Inflammatory macrophage treated with lipopolysaccharide for 1 hour (primary cell): ENCODE results near the gene RGS3.
"Not testable (repeated sequence)": the region's sequence is repeated elsewhere in the genome, so short reads cannot be mapped to it uniquely, and the experiment has no call there.

ENCODE experiments used
- DNase-seq, 2 donors: peaks; one replicate each; pipeline ENCODE4 v3.0.0-alpha.2; 2020 to 2022

RGS3 gene

GRCh38 chr9:113463418-113464285 lies at the start of gene RGS3:
Gene RGS3, plus strand, starts transcription at chr9:113463727. Its CDS starts 76 bp downstream, at chr9:113463803.
- DNase-seq = no peak

- DNase-seq = peak; percentile 63 to 67
These were observed 47.3 kb upstream of the RGS3 start for GRCh38 chr9:113416149-113416721.

GRCh38 chr9:113417370-113417769 lies 46.2 kb upstream of the RGS3 start:
- peak; percentile 35 to 62 for DNase-seq

- no peak for DNase-seq
These were observed 41.8 kb upstream of the RGS3 start for GRCh38 chr9:113421726-113422125.

GRCh38 chr9:113425072-113425471 lies 38.5 kb upstream of the RGS3 start:
- no peak for DNase-seq

DNA sequence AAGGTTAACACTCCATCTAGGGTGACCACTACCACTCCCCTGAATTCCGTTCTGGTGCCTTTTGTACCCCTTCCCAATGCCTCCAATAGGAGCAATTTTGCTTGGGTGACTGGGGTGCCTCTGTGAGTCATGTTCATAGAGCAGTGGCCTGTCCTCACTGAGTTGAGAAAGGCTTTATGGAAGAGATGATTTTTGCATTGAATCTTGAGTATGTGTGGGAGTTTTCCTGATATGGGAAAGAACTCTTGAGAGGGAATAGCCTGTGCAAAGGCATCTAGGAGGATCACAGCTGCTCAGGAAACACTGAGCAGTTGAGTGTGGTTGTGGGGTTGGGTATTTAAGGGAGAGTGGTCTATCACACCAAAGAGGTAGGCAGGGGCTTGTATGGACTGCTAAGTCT lies 36.8 kb upstream of the RGS3 start:
- no peak for DNase-seq

- peak; percentile 39 for DNase-seq
These were observed 35.9 kb upstream of the RGS3 start for GRCh38 chr9:113427629-113428028.

DNA sequence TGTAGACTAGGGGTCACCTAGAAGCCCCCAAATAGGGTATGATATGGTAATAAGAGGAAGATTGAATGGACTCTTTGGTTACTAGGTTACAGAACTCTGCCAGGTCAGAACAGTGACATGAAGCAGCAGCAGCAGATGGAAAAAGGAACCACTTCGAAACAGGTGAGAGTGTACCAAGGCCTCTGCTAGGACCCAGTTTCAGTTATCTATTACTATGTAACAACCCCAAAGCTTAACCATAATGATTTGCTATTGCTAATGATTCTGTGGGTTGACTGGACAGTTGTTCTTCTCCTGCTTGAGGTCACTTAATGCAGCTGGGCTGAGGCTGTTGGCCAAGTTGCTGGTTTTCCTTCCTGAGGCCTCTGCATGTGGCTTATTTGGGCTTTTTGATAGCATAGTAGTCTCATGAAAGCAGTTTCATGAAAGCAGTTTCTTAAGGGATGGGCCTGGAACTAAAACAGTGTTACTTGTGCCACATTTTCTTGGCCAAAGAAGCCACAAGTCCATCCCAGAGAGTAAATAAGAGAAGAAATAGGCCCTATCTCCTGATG lies 35.4 kb upstream of the RGS3 start:
- DNase-seq = no peak

GRCh38 chr9:113431191-113431590 lies 32.3 kb upstream of the RGS3 start:
- no peak for DNase-seq

DNA sequence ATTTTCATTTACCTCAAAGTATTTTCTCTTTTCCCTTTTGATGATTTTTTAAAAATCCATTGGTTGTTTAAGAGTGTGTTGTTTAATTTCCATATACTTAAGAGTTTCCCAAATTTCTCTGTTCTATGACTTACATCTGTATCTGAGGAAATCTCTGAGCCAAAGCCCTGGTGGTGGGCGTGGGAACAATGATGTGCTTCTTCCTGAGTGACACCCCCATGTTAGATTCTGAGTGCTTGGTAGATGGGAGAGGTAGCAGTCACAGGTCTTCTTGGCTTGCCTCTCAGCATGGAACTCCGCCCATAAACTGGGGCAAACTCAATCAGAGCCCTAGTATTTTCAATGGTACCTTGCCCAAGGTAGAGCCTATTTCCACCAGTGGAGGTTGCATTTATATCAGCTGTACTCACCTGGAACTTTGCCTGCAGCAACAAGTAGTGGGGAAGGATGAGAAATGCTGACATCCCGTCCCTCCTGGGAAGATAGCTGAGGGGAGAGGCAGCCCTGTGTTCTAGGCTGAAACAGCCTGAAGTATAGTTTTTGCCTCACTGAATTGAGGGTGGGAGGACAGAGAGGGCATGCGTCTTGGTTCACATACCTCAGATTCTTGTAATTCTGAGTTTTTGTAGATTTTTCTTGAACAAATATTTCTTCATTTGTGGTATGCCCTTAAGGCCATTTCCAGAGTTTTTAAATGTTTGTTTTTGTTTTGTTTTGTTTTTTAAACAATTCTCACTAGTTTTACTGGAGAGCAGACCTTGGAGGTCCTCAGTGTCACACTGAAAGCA lies 26.6 kb upstream of the RGS3 start:
- peak; percentile 75 to 92 for DNase-seq

- not testable (repeated sequence) for DNase-seq
These were observed 25.8 kb upstream of the RGS3 start for GRCh38 chr9:113437716-113438115.

GRCh38 chr9:113444736-113445135 lies 18.8 kb upstream of the RGS3 start:
- DNase-seq = no peak

GRCh38 chr9:113446323-113446740 lies 17.2 kb upstream of the RGS3 start:
- peak; percentile 38 to 73 for DNase-seq

- no peak for DNase-seq
These were observed 14.2 kb upstream of the RGS3 start for GRCh38 chr9:113449376-113449775.

GRCh38 chr9:113452113-113452605 lies 11.4 kb upstream of the RGS3 start:
- no peak for DNase-seq

GRCh38 chr9:113454914-113455761 lies 8.4 kb upstream of the RGS3 start:
- no peak for DNase-seq

GRCh38 chr9:113456235-113456634 lies 7.3 kb upstream of the RGS3 start:
- no peak for DNase-seq

DNA sequence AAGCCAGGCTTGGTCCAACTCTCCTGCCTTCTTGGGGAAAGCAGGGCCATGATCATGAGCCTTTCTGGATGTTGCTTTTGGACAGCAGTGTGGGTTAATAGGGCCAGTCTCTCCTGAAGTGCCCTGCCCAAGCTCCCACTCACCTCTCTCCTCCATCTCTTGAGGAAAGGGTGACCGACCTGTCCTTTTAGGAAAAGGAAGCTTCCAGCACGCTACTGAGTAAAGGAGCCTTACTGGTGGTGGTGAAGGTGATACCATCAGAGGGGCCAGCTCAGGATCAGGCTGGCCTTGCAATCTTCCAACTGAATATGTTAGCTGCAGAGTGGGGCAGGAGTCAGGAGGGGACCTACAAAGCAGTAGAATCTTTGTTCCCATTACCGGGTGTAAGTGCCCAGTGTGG lies 2.2 kb upstream of the RGS3 start:
- no peak for DNase-seq

GRCh38 chr9:113461943-113462342 lies 1.6 kb upstream of the RGS3 start:
- no peak for DNase-seq

- no peak for DNase-seq
These were observed 693 bp upstream of the RGS3 start for GRCh38 chr9:113462781-113463286.

GRCh38 chr9:113464286-113464660 lies 746 bp downstream of the RGS3 start:
- DNase-seq = no peak

GRCh38 chr9:113465599-113466140 lies 2.1 kb downstream of the RGS3 start:
- DNase-seq = no peak
